ENCODE data around the gene PIM3.

PIM3 gene

DNA sequence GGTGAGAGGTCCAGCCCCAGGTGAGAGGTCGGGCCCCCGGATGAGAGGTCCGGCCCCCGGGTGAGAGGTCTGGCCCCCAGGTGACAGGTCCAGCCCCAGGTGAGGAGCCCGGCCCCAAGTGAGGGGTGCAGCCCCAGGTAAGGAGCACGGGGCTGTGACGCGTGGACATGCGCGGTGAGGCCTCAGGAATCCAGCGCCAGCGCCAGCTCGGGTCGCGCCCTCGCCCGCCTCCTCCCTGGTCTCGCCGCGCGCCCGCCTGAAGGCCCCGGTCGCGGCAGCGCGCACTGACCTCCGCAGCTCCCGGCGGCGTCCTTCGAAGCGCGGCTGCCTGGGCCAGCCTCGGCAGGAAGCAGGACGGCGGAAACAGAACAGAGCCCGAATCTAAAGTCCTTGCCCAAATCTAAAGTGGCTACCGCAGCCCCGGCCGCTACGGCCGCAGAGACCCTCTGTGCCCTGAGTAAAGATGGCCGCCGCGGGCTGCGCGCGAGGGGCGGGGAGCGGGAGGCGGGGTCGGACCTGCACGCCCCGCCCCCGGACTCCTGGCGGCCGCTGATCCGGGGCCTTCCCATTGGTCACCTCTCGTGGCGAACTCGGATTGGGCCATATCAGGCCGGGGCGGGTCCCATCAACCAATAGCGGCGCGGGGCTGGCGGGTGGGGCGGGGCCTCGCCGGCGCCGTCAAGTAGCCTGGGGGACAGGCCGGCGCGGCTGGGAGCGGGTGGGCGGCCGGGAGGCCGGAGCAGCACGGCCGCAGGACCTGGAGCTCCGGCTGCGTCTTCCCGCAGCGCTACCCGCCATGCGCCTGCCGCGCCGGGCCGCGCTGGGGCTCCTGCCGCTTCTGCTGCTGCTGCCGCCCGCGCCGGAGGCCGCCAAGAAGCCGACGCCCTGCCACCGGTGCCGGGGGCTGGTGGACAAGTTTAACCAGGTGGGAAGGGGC, 42.3 kb upstream of the PIM3 start, which contains the start of the genes ALG12 and CRELD2:
TSS of gene ALG12 (minus strand) at position 465 of the 937 bp plus-strand sequence. CDS start 4,673 bp downstream, outside the sequence.
TSS of gene CRELD2 (plus strand) at position 661 of the 937 bp plus-strand sequence. CDS start at position 797, 136 bp downstream.
- peak within 1 kb of the TSS; percentile 59 to 80 for H3K4me3 ChIP-seq (ENCODE audit: low read depth in 1 of 2, low read length in 2 of 2)
- H2AFZ ChIP-seq (ENCODE audit: low read depth, low read length): peak within 1 kb of the TSS; percentile 92
- H3K4me1 ChIP-seq (ENCODE audit: insufficient read depth, low read length): peaks cover 24% of the 10 kb centered on the region
- H3K4me2 ChIP-seq (ENCODE audit: insufficient read depth, low read length): peak within 1 kb of the TSS; percentile 97
- no peaks in the 10 kb centered on the region for H3K9me3 ChIP-seq (ENCODE audit: insufficient read depth, low read length, severe bottlenecking)
- peak; percentile 97 for DNase-seq
- H3K27ac ChIP-seq (ENCODE audit: low read length): peak within 1 kb of the TSS; percentile 82
- ATAC-seq (ENCODE audit: insufficient read depth, low read depth): peak; percentile 97
- no peak for TF ChIP-seq EZH2 (IDR thresholded peaks at IDR 0.05; ENCODE audit: borderline replicate concordance, low read depth, low read length, severe bottlenecking)
- TF ChIP-seq, protein P1, sequence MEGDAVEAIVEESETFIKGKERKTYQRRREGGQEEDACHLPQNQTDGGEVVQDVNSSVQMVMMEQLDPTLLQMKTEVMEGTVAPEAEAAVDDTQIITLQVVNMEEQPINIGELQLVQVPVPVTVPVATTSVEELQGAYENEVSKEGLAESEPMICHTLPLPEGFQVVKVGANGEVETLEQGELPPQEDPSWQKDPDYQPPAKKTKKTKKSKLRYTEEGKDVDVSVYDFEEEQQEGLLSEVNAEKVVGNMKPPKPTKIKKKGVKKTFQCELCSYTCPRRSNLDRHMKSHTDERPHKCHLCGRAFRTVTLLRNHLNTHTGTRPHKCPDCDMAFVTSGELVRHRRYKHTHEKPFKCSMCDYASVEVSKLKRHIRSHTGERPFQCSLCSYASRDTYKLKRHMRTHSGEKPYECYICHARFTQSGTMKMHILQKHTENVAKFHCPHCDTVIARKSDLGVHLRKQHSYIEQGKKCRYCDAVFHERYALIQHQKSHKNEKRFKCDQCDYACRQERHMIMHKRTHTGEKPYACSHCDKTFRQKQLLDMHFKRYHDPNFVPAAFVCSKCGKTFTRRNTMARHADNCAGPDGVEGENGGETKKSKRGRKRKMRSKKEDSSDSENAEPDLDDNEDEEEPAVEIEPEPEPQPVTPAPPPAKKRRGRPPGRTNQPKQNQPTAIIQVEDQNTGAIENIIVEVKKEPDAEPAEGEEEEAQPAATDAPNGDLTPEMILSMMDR (IDR thresholded peaks at IDR 0.05; ENCODE audit: borderline replicate concordance, extremely low read depth, low read length, poor library complexity, severe bottlenecking): no peak
- H3K9ac ChIP-seq (ENCODE audit: low read depth, low read length): peak within 1 kb of the TSS; percentile 84
- H4K20me1 ChIP-seq (ENCODE audit: insufficient read depth, low read length): peaks cover 9% of the 10 kb centered on the region
- peaks cover 29% of the 10 kb centered on the region for H3K79me2 ChIP-seq (ENCODE audit: insufficient read depth, low read length)
- H3K36me3 ChIP-seq (ENCODE audit: insufficient read depth, low read length): peaks cover 24% of the 10 kb centered on the region
- H3K27me3 ChIP-seq (ENCODE audit: insufficient read depth, low read length, poor library complexity): no peaks in the 10 kb centered on the region

DNA sequence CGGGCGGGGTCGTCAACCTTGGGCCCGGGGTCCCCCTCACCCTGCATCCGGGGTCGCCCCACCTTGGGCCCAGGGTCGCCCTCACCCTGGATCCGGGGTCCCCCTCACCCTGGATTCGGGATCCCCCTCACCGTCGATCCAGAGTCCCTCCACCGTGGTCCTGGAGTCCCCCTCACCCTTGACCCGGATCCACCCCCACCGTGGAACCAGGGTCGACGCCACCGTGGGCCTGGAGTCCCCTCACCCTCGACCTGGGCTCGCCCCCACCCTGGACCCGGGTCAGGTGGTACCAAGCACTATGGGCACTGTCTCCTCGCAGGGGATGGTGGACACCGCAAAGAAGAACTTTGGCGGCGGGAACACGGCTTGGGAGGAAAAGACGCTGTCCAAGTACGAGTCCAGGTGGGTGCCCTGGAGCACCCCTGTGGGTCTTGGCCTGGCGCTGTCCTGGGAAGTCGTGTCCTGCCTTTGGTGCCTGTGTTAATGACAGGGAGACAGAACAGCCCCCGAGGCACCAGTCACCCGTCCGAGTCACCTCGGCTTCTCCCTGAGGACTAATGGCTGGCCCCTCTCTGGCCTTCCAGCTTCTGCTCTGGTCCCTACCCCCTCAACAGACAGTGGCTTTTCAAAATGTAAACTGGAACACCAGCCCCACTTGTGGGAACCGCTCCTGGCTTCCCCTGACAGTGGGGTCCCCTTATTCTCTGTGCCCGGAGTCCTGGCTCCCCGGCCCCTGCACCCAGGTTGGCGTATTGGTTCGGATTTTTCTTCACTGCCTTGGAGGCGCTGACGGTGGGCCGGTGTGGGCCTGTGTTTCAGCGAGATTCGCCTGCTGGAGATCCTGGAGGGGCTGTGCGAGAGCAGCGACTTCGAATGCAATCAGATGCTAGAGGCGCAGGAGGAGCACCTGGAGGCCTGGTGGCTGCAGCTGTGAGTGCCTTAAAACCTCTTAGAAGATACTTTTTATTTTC, 41.4 kb upstream of the PIM3 start:
- no peak for DNase-seq
- peaks cover 29% of the 10 kb centered on the region for H3K79me2 ChIP-seq (ENCODE audit: insufficient read depth, low read length)
- peak overlapping the region; percentile 84 for H3K9ac ChIP-seq (ENCODE audit: low read depth, low read length)
- H3K4me1 ChIP-seq (ENCODE audit: insufficient read depth, low read length): peaks cover 24% of the 10 kb centered on the region
- TF ChIP-seq, protein P1 (IDR thresholded peaks at IDR 0.05; ENCODE audit: borderline replicate concordance, extremely low read depth, low read length, poor library complexity, severe bottlenecking): no peak
- no peak for TF ChIP-seq EZH2 (IDR thresholded peaks at IDR 0.05; ENCODE audit: borderline replicate concordance, low read depth, low read length, severe bottlenecking)
- peaks cover 2% of the 10 kb centered on the region for H4K20me1 ChIP-seq (ENCODE audit: insufficient read depth, low read length)
- H3K27ac ChIP-seq (ENCODE audit: low read length): peak overlapping the region; percentile 48
- peaks cover 14% of the 10 kb centered on the region for H3K36me3 ChIP-seq (ENCODE audit: insufficient read depth, low read length)
- peak overlapping the region; percentile 72 for H2AFZ ChIP-seq (ENCODE audit: low read depth, low read length)
- no peaks in the 10 kb centered on the region for H3K9me3 ChIP-seq (ENCODE audit: insufficient read depth, low read length, severe bottlenecking)
- no peak for ATAC-seq (ENCODE audit: insufficient read depth, low read depth)
- no peaks in the 10 kb centered on the region for H3K27me3 ChIP-seq (ENCODE audit: insufficient read depth, low read length, poor library complexity)
- peak overlapping the region; percentile 28 to 80; a peak in 3 of 4 replicates for H3K4me3 ChIP-seq (ENCODE audit: low read depth in 1 of 2, low read length in 2 of 2)
- H3K4me2 ChIP-seq (ENCODE audit: insufficient read depth, low read length): peak overlapping the region; percentile 97

DNA sequence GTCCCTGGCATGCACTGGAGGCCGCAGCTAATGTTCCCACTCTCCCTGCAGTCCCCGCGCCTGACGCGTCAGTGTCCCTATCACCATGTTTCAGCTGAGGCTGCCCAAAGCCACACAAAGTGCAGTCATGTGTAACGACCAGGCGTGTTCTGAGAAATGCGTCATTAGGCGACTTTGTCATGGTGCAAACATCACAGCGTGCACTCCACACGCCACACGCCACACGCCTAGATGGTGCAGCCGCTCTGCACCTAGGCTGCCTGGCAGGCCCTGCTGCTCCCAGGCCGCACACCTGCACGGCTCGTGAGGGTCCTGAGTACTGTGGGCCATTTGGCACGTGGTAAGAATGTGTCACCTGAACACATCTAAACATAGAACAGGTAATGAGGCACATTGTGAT, 39.7 kb upstream of the PIM3 start:
- H3K27me3 ChIP-seq (ENCODE audit: insufficient read depth, low read length, poor library complexity): no peaks in the 10 kb centered on the region
- H3K4me2 ChIP-seq (ENCODE audit: insufficient read depth, low read length): no peak overlapping the region
- H3K4me1 ChIP-seq (ENCODE audit: insufficient read depth, low read length): peaks cover 35% of the 10 kb centered on the region
- peaks cover 13% of the 10 kb centered on the region for H3K36me3 ChIP-seq (ENCODE audit: insufficient read depth, low read length)
- H3K9me3 ChIP-seq (ENCODE audit: insufficient read depth, low read length, severe bottlenecking): no peaks in the 10 kb centered on the region
- no peak overlapping the region for H3K27ac ChIP-seq (ENCODE audit: low read length)
- no peak for DNase-seq
- H3K79me2 ChIP-seq (ENCODE audit: insufficient read depth, low read length): peaks cover 21% of the 10 kb centered on the region
- H2AFZ ChIP-seq (ENCODE audit: low read depth, low read length): no peak overlapping the region
- no peak for TF ChIP-seq EZH2 (IDR thresholded peaks at IDR 0.05; ENCODE audit: borderline replicate concordance, low read depth, low read length, severe bottlenecking)
- TF ChIP-seq, protein P1 (IDR thresholded peaks at IDR 0.05; ENCODE audit: borderline replicate concordance, extremely low read depth, low read length, poor library complexity, severe bottlenecking): no peak
- H3K9ac ChIP-seq (ENCODE audit: low read depth, low read length): no peak overlapping the region
- H4K20me1 ChIP-seq (ENCODE audit: insufficient read depth, low read length): no peaks in the 10 kb centered on the region; the same call in 1 of the 2 replicates
- no peak for ATAC-seq (ENCODE audit: insufficient read depth, low read depth)
- no peak overlapping the region for H3K4me3 ChIP-seq (ENCODE audit: low read depth in 1 of 2, low read length in 2 of 2)
